Naive thymus-derived CD4-positive, alpha-beta T cell (primary cell): ENCODE measurements around the gene CEP250. TPM values are rescaled to one million over a fixed set of nuclear protein-coding genes. Genes with fewer than 3 reads are reported as not detected.

ENCODE experiments used
- ATAC-seq: fragments of 150-1000 bp; cut with Tn5 transposase; 2 replicates; pipeline ENCODE4 v1.10.0; 2021; ENCODE audit warnings: mild to moderate bottlenecking, moderate library complexity
- CTCF ChIA-PET: fragments of 350-600 bp; sonication (Branson Sonifier 250); formaldehyde crosslinking; loops from one replicate; lab custom pipeline; 2021; ENCODE audit warnings: antibody characterized with exemption; lab: Charles Lee
- POLR2A ChIA-PET: fragments of 350-600 bp; sonication (Branson Sonifier 250); formaldehyde crosslinking; loops from one replicate; lab custom pipeline; 2021; ENCODE audit warnings: antibody characterized with exemption, inconsistent platforms; lab: Charles Lee
- DNase-seq, 9 donors: peaks; one replicate each; pipeline versions ENCODE4 v3.0.0 to v3.0.0-alpha.2; 2020 to 2022; ENCODE audit warnings: mixed read lengths in 1 of 9
- H3K27ac ChIP-seq: one replicate; pipeline ENCODE4 v1.7.0; 2013; ENCODE audit warnings: mild to moderate bottlenecking, low read depth, low read length, moderate library complexity
- H3K27me3 ChIP-seq, 2 donors: one replicate each; pipeline ENCODE4 v1.7.0; 2013; ENCODE audit warnings: low read length in 2 of 2, mild to moderate bottlenecking in 2 of 2, moderate library complexity in 2 of 2; ENCODE audit not compliant: control insufficient read depth in 2 of 2, insufficient read depth in 2 of 2
- H3K36me3 ChIP-seq, 3 experiments: 1 replicate in 2 of 3; 2 replicates in 1 of 3; pipeline ENCODE4 v1.7.0; 2013; ENCODE audit warnings: low read length in 3 of 3, mild to moderate bottlenecking in 3 of 3, moderate library complexity in 1 of 3; ENCODE audit not compliant: insufficient read depth in 3 of 3, control insufficient read depth in 2 of 3
- H3K4me1 ChIP-seq, 2 donors: one replicate each; pipeline ENCODE4 v1.7.0; 2013; ENCODE audit warnings: low read length in 2 of 2, mild to moderate bottlenecking in 2 of 2, moderate library complexity in 1 of 2; ENCODE audit not compliant: control insufficient read depth in 2 of 2, insufficient read depth in 2 of 2
- H3K4me3 ChIP-seq: 2 replicates; pipeline ENCODE4 v1.7.0; 2013; ENCODE audit warnings: mild to moderate bottlenecking, low read length
- H3K9me3 ChIP-seq, 3 experiments: 1 replicate in 2 of 3; 2 replicates in 1 of 3; pipeline ENCODE4 v1.7.0; 2013; ENCODE audit warnings: low read length in 3 of 3; ENCODE audit not compliant: control insufficient read depth in 2 of 3
- H3K27ac Mint-ChIP-seq, 9 donors: one replicate each; pipeline ENCODE4 v1.8.0; 2020 to 2022; ENCODE audit warnings: mixed read lengths in 9 of 9, mild to moderate bottlenecking in 8 of 9, moderate library complexity in 5 of 9, inconsistent platforms in 2 of 9
- H3K27me3 Mint-ChIP-seq, 5 donors: one replicate each; pipeline ENCODE4 v1.8.0; 2021 to 2022; ENCODE audit warnings: mixed read lengths in 5 of 5, mild to moderate bottlenecking in 1 of 5
- H3K36me3 Mint-ChIP-seq, 5 donors: one replicate each; pipeline ENCODE4 v1.8.0; 2020 to 2022; ENCODE audit warnings: mixed read lengths in 5 of 5, mild to moderate bottlenecking in 3 of 5, inconsistent platforms in 1 of 5
- H3K4me1 Mint-ChIP-seq, 7 donors: one replicate each; pipeline ENCODE4 v1.8.0; 2020 to 2022; ENCODE audit warnings: mixed read lengths in 7 of 7, mild to moderate bottlenecking in 3 of 7, inconsistent platforms in 1 of 7
- H3K4me3 Mint-ChIP-seq, 10 donors: one replicate each; pipeline ENCODE4 v1.8.0; 2020 to 2022; ENCODE audit warnings: mild to moderate bottlenecking in 10 of 10, mixed read lengths in 10 of 10, moderate library complexity in 6 of 10, inconsistent platforms in 2 of 10
- H3K9me3 Mint-ChIP-seq, 11 donors: one replicate each; pipeline ENCODE4 v1.8.0; 2020 to 2022; ENCODE audit warnings: mixed read lengths in 11 of 11, mild to moderate bottlenecking in 4 of 11, inconsistent platforms in 1 of 11, moderate library complexity in 1 of 11
- intact Hi-C, 2 donors: fragments of 100-400 bp; cut with micrococcal nuclease; formaldehyde crosslinking; loops; one replicate each; pipeline ENCODE4 v1.15.1; 2023
- polyA plus RNA-seq, 2 donors: library from polyadenylated mRNA; unstranded; fragments of 300-500 nt; fragmentation: Illumina TruSeq; gene quantifications; one replicate each; pipeline ENCODE4 v1.2.3, GENCODE V29; 2021
- total RNA-seq, 6 experiments: library from RNA in 5 of 6; stranded (reverse) in 5 of 6; gene quantifications; 1 replicate in 5 of 6; 2 replicates in 1 of 6; pipeline ENCODE4 v1.2.3 and lab custom pipeline; 2021 to 2026

CEP250 gene
- total and polyA plus RNA-seq, 7 experiments from 2014 or later: 7.7 to 75.0 (median 50.2) TPM

DNA sequence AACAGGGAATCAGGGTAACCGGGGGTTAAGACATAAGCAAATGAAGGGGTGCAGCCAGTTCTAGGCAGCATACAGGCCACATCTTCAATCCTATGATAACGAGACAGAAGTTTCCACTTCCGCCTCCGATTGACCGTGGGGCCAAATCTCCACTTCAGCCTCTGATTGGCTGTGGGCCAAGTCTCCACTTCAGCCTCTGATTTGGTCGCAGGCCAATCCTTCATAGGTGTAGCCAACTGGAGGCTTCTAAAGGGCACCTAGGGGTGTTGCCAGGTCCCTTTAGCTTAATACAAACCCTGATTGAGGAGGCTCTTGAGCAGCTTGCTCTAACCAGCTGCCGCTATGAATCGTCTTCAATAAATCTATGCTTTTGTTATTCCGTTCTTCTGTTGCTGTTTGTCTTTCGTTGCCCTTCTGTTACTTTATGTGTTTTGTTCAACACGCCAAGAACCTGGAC is 84.4 kb downstream of the CEP250 start:
- DNase-seq (peak in 1 of 9 donors; percentile 19), ATAC-seq (no peak)
- H3K9me3 Mint-ChIP-seq: no peaks in the 10 kb centered on the region
- Histone ChIP-seq H3K27me3 (no peaks in the 10 kb centered on the region), H3K4me1 (peaks cover 11 to 12% of the 10 kb centered on the region in 2 donors), H3K36me3 (peaks cover 0 to 8% (median 0%) of the 10 kb centered on the region in 3 experiments), H3K4me3 (no peak overlapping the region), H3K9me3 (no peaks in the 10 kb centered on the region), H3K27ac (no peak overlapping the region)
- no peak overlapping the region for H3K27ac Mint-ChIP-seq
- peak overlapping the region in 1 of 10 donors; percentile 43 for H3K4me3 Mint-ChIP-seq
- intact Hi-C loops: loop anchor here (5.0 kb wide), 6 partner anchors 47 to 1237 kb away; partner anchors contain the start of genes AHCY (in 1 of the 2), GSS (in 1 of the 2), MYH7B (in 1 of the 2) and PHF20 (in 1 of the 2)
- POLR2A ChIA-PET: interaction anchor here (1.5 kb wide), 1 partner anchor 84 kb away, joined by 3 read pairs; the partner anchor contains the start of gene CEP250
- peaks cover 0 to 5% (median 0%) of the 10 kb centered on the region in 5 donors for H3K27me3 Mint-ChIP-seq
- H3K36me3 Mint-ChIP-seq: peaks cover 0 to 7% (median 5%) of the 10 kb centered on the region in 5 donors
- CTCF ChIA-PET: no interaction called here
- peaks cover 9 to 32% (median 23%) of the 10 kb centered on the region in 7 donors for H3K4me1 Mint-ChIP-seq

DNA sequence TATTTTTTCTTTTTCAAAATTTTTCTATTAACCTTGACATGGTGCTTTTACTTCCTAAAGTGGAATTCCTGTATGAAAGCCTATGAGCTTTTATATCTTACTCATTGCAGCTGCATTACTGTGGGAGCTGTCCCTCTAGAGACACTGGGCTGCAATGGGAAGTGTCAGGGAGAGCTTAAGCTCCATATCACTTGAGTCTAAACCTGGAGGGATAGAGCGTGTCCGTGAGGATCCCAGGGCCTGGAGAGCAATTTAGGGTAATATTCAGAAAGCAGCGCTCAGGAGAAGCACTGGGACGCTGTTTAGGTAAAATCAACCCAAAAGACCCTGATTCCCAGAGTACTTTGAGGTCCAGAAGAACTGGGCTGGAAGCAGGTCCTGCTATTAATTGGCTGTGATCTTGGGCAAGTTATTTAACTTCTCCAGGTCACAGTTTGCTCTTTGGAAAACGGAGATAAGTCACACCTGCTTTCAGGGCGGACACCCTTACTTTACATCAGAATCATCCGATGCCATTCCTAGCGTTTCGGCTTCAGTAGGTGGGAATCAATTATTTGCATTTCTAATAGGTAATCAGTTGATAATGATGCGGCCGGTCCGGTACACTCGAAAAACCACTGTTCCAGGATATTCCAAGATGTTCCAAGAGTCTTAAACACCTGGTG is 85.9 kb downstream of the CEP250 start:
- Mint-ChIP-seq H3K36me3 (peaks cover 0 to 7% (median 5%) of the 10 kb centered on the region in 5 donors), H3K27ac (peak overlapping the region; percentile 82 to 96 (median 91)), H3K27me3 (peaks cover 0 to under 1% (median 0%) of the 10 kb centered on the region in 5 donors), H3K9me3 (no peaks in the 10 kb centered on the region), H3K4me3 (peak overlapping the region; percentile 88 to 92 (median 91)), H3K4me1 (peaks cover 9 to 32% (median 23%) of the 10 kb centered on the region in 7 donors)
- no peaks in the 10 kb centered on the region for H3K27me3 ChIP-seq
- no peaks in the 10 kb centered on the region for H3K9me3 ChIP-seq
- intact Hi-C loops: loop anchor here (1.0 to 5.0 kb wide), 10 partner anchors 49 to 1239 kb away; partner anchors contain the start of genes AHCY (in 1 of the 2), CEP250 (in 1 of the 2), GSS (in 1 of the 2) and MYH7B (in 1 of the 2)
- peak overlapping the region; percentile 77 for H3K27ac ChIP-seq
- H3K36me3 ChIP-seq: peaks cover 0 to 17% (median 0%) of the 10 kb centered on the region in 3 experiments
- ATAC-seq (no peak), DNase-seq (no peak)
- ChIA-PET POLR2A (interaction anchor here (0.6 to 1.9 kb wide), 7 partner anchors 51 to 586 kb away, joined by 3 to 10 read pairs (median 5); partner anchors contain the start of genes CEP250, RBM39 and SCAND1), CTCF (interaction anchor here (0.7 to 0.8 kb wide), 2 partner anchors 55 to 79 kb away, joined by 3 read pairs; no protein-coding TSS in a partner anchor)
- H3K4me3 ChIP-seq: peak overlapping the region; percentile 82
- peaks cover 11 to 12% of the 10 kb centered on the region in 2 donors for H3K4me1 ChIP-seq

DNA sequence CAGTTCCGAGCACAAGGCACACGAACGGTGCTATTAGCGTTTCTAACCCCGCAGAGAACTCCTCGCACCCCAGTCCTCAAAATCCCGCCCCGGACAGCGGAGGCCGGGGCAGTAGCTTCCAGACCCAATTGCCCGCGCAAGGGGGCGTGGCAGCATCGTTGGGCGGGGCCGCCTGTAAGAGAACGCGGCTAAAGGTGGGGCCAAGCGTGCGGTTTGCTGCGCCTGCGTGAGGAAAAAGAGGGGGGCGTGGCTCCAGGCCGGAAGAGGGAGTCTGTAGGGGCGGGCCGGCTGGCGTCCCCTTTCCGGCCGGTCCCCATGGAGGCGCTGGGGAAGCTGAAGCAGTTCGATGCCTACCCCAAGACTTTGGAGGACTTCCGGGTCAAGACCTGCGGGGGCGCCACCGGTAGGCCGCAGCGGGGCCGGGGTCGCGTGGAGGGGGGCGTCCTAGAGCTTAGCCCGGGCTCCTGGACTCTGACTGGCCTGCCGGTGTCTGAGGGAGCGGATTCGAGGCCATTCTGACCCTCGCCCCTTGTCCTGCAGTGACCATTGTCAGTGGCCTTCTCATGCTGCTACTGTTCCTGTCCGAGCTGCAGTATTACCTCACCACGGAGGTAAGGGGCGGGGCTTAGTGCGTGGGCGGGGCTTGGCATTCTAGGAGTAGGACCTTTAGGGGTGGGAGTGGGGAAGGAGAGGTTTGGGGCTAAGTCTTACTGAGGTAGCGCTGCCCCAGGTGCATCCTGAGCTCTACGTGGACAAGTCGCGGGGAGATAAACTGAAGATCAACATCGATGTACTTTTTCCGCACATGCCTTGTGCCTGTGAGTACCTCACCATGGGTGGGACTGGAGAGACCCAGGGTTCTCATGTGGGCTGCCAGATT is 86.6 kb downstream of the CEP250 start, which contains the start of gene ERGIC3:
TSS of gene ERGIC3 (plus strand) at position 296 of the 880 bp plus-strand sequence. CDS start at position 316, 20 bp downstream.
- Histone ChIP-seq H3K4me3 (peak within 1 kb of the TSS; percentile 82), H3K36me3 (peaks cover 0 to 22% (median 0%) of the 10 kb centered on the region in 3 experiments), H3K9me3 (no peaks in the 10 kb centered on the region), H3K27me3 (no peaks in the 10 kb centered on the region), H3K27ac (peak within 1 kb of the TSS; percentile 77), H3K4me1 (peaks cover 11 to 12% of the 10 kb centered on the region in 2 donors)
- no peaks in the 10 kb centered on the region for H3K9me3 Mint-ChIP-seq
- H3K36me3 Mint-ChIP-seq: peaks cover 0 to 7% (median 5%) of the 10 kb centered on the region in 5 donors
- H3K27ac Mint-ChIP-seq: peak within 1 kb of the TSS; percentile 82 to 96 (median 91)
- intact Hi-C loops: loop anchor here (1.0 to 5.0 kb wide), 16 partner anchors 50 to 1240 kb away; partner anchors contain the start of genes SCAND1 (in 2 of the 2), AHCY (in 1 of the 2), CEP250 (in 1 of the 2) and CPNE1 (in 1 of the 2)
- peak; percentile 100 for ATAC-seq
- H3K4me1 Mint-ChIP-seq: peaks cover 9 to 32% (median 23%) of the 10 kb centered on the region in 7 donors
- ChIA-PET CTCF (interaction anchor here (0.8 to 2.1 kb wide), 2 partner anchors 56 to 77 kb away, joined by 3 to 6 read pairs; no protein-coding TSS in a partner anchor), POLR2A (interaction anchor here (0.9 to 1.9 kb wide), 7 partner anchors 9 to 412 kb away, joined by 4 to 10 read pairs (median 6); partner anchors contain the start of genes CPNE1, RBM12, RBM39 and SCAND1)
- peak within 1 kb of the TSS; percentile 88 to 92 (median 91) for H3K4me3 Mint-ChIP-seq
- H3K27me3 Mint-ChIP-seq: no peaks in the 10 kb centered on the region
- peak; percentile 94 to 98 (median 95) for DNase-seq

DNA sequence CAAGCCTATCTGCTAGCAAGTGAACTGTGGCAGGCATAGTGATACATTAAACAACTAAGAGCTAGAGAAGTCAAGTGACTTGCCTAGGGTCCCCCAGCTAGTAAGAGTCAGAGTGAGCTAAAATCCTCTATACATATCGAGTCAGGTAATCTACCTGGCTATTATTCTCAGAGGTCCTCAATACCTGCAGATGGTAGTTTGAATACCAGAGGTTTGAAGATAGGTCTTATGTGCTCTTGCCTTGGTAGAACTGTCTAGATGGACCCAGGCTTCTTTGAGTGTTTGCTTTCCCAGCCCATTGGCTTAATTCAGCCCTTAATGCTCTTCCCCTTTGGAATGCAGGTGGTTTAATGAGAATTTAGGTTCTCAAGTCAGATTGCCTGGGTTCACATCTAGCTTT is 87.6 kb downstream of the CEP250 start:
- CTCF ChIA-PET: interaction anchor here (0.6 to 2.1 kb wide), 2 partner anchors 76 to 301 kb away, joined by 4 to 6 read pairs; no protein-coding TSS in a partner anchor
- H3K27me3 Mint-ChIP-seq: no peaks in the 10 kb centered on the region
- H3K4me1 Mint-ChIP-seq: peaks cover 9 to 32% (median 23%) of the 10 kb centered on the region in 7 donors
- ATAC-seq (no peak), DNase-seq (peak in 1 of 9 donors; percentile 0)
- Histone ChIP-seq H3K27me3 (no peaks in the 10 kb centered on the region), H3K4me3 (no peak overlapping the region), H3K4me1 (peaks cover 11 to 12% of the 10 kb centered on the region in 2 donors), H3K9me3 (no peaks in the 10 kb centered on the region), H3K36me3 (peaks cover 0 to 32% (median 0%) of the 10 kb centered on the region in 3 experiments), H3K27ac (peak overlapping the region; percentile 77)
- intact Hi-C loops: loop anchor here (1.0 to 5.0 kb wide), 12 partner anchors 51 to 1241 kb away; partner anchors contain the start of genes SCAND1 (in 2 of the 2), AHCY (in 1 of the 2), CPNE1 (in 1 of the 2) and GSS (in 1 of the 2)
- peak overlapping the region; percentile 88 to 92 (median 91) for H3K4me3 Mint-ChIP-seq
- peaks cover 0 to 7% (median 5%) of the 10 kb centered on the region in 5 donors for H3K36me3 Mint-ChIP-seq
- POLR2A ChIA-PET: interaction anchor here (0.6 to 1.9 kb wide), 4 partner anchors 8 to 411 kb away, joined by 4 to 7 read pairs (median 6); partner anchors contain the start of genes CPNE1, RBM12 and SCAND1
- peak overlapping the region in 8 of 9 donors; percentile 82 to 96 (median 90) for H3K27ac Mint-ChIP-seq
- H3K9me3 Mint-ChIP-seq: no peaks in the 10 kb centered on the region

GRCh38 chr20:35544436-35544835 is 89.0 kb downstream of the CEP250 start:
- H3K9me3 Mint-ChIP-seq: no peaks in the 10 kb centered on the region
- Histone ChIP-seq H3K36me3 (peaks cover 0 to 45% (median 10%) of the 10 kb centered on the region in 3 experiments), H3K9me3 (no peaks in the 10 kb centered on the region), H3K27me3 (no peaks in the 10 kb centered on the region), H3K4me3 (no peak overlapping the region), H3K27ac (no peak overlapping the region), H3K4me1 (peaks cover 11 to 12% of the 10 kb centered on the region in 2 donors)
- ChIA-PET POLR2A (interaction anchor here (0.6 kb wide), 3 partner anchors 66 to 411 kb away, joined by 3 to 4 read pairs (median 3); no protein-coding TSS in a partner anchor), CTCF (no interaction called here)
- H3K27me3 Mint-ChIP-seq: no peaks in the 10 kb centered on the region
- H3K36me3 Mint-ChIP-seq: peaks cover 0 to 13% (median 5%) of the 10 kb centered on the region in 5 donors
- intact Hi-C loops: loop anchor here (5.0 kb wide), 6 partner anchors 52 to 1242 kb away; partner anchors contain the start of genes AHCY (in 1 of the 2), GSS (in 1 of the 2), MYH7B (in 1 of the 2) and PHF20 (in 1 of the 2)
- H3K27ac Mint-ChIP-seq: no peak overlapping the region
- H3K4me1 Mint-ChIP-seq: peaks cover 9 to 32% (median 23%) of the 10 kb centered on the region in 7 donors
- ATAC-seq (no peak), DNase-seq (no peak)
- peak overlapping the region in 1 of 10 donors; percentile 59 for H3K4me3 Mint-ChIP-seq
